ENCODE data around the gene NFIA.

The NFIA gene

DNA sequence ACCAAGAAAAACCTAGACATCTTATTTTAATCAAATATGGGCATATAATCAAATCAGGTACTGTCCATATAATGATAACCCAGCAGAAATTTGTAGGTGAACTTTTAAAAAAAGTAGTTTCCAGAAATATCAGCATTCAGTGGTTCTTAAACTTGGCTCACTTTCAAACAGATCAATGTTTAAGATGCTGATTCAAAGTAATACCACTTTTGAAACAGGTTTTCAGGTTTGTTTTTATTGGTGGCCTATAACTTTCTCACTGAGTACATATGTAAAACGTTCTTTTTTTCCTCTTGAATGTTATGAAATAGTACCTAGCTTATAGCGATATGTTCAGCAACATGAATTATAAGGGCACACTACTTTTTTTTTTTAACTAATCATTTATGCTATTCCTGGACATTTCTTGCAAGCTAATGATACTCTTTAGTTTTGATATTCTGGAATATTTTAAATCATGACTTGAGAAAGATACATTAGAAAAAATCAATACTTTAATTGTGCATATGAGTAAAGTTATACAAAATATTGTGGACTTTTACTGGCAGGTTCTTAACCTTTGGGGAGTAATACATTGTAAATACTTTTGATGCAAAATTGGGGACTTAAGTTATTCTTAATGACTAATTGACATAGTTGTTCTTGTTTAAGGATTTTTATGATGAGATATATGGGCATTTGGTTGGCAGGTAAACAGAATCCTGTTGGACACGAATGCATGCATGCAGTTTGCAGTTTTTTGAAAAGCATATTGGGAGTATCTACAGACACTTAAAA lies 3.0 kb downstream of the NFIA start:
- Histone ChIP-seq H3K9me3 (ENCODE audit: control insufficient read depth, low read length) (no peaks in the 10 kb centered on the region), H3K36me3 (ENCODE audit: control insufficient read depth, insufficient read depth, low read length) (no peaks in the 10 kb centered on the region), H3K4me3 (ENCODE audit: insufficient read depth, low read depth, low read length) (no peak overlapping the region), H3K27ac (ENCODE audit: insufficient read depth, low read depth, low read length, poor library complexity, severe bottlenecking) (no peak overlapping the region), H3K27me3 (ENCODE audit: control insufficient read depth, insufficient read depth, low read length, poor library complexity, severe bottlenecking) (peaks cover 54% of the 10 kb centered on the region), H3K4me1 (ENCODE audit: control insufficient read depth, insufficient read depth, low read length) (peaks cover 8% of the 10 kb centered on the region)
- 90 to 98% methylated on average over 2 to 3 of the region's 3 CpGs for WGBS, 2 experiments

- H3K36me3 ChIP-seq (ENCODE audit: control insufficient read depth, insufficient read depth, low read length), result no peaks in the 10 kb centered on the region
- peaks cover 6% of the 10 kb centered on the region for H3K4me1 ChIP-seq (ENCODE audit: control insufficient read depth, insufficient read depth, low read length)
- no peaks in the 10 kb centered on the region for H3K9me3 ChIP-seq (ENCODE audit: control insufficient read depth, low read length)
- no peak overlapping the region for H3K4me3 ChIP-seq (ENCODE audit: insufficient read depth, low read depth, low read length)
- peaks cover 49% of the 10 kb centered on the region for H3K27me3 ChIP-seq (ENCODE audit: control insufficient read depth, insufficient read depth, low read length, poor library complexity, severe bottlenecking)
- H3K27ac ChIP-seq (ENCODE audit: insufficient read depth, low read depth, low read length, poor library complexity, severe bottlenecking), result no peak overlapping the region
- 85 to 92% methylated on average over 4 of the region's 4 CpGs for WGBS, 2 experiments
These were observed 3.8 kb downstream of the NFIA start for GRCh38 chr1:61085983-61086644.

DNA sequence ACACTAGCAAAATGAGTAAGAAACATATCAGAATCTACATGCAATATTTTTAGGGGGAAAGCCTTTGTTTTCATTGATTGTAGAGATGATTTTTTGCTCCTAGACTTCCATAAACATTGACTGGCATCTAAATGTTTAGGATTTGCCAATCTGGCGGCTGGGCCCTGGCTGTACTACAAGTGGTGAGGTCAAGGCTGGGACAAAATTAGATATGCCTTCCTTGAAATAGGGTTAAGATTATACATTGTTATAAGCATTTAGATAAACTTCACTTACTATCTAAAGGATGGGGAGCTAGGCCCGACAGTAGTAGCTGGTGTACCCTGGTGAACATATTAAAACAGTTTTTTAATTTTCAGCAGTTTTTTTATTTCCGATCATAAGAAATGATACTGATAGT lies 5.2 kb downstream of the NFIA start:
- no peak overlapping the region for H3K27ac ChIP-seq (ENCODE audit: insufficient read depth, low read depth, low read length, poor library complexity, severe bottlenecking)
- H3K4me3 ChIP-seq (ENCODE audit: insufficient read depth, low read depth, low read length), result no peak overlapping the region
- H3K27me3 ChIP-seq (ENCODE audit: control insufficient read depth, insufficient read depth, low read length, poor library complexity, severe bottlenecking), result peaks cover 36% of the 10 kb centered on the region
- 94 to 100% methylated on average over 1 to 3 of the region's 3 CpGs for WGBS, 2 experiments
- H3K9me3 ChIP-seq (ENCODE audit: control insufficient read depth, low read length), result no peaks in the 10 kb centered on the region
- no peaks in the 10 kb centered on the region for H3K36me3 ChIP-seq (ENCODE audit: control insufficient read depth, insufficient read depth, low read length)
- peaks cover 5% of the 10 kb centered on the region for H3K4me1 ChIP-seq (ENCODE audit: control insufficient read depth, insufficient read depth, low read length)

DNA sequence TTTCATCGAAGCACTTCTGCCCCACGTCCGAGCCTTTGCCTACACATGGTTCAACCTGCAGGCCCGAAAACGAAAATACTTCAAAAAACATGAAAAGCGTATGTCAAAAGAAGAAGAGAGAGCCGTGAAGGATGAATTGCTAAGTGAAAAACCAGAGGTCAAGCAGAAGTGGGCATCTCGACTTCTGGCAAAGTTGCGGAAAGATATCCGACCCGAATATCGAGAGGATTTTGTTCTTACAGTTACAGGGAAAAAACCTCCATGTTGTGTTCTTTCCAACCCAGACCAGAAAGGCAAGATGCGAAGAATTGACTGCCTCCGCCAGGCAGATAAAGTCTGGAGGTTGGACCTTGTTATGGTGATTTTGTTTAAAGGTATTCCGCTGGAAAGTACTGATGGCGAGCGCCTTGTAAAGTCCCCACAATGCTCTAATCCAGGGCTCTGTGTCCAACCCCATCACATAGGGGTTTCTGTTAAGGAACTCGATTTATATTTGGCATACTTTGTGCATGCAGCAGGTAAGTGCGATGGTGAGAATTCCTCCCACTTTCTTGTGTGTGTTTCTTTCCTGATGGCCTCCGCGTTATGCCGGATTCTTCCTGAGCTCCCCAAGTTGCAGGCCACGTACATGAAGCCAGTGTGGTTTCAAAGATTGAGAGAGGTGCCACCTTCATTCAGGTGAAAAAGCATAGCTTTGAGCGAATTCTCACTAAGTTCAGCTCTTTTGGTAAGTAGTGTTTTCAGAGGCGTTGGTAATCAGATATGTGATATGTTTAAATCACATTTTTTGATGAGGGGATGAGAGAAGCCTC lies 6.0 kb downstream of the NFIA start:
- H3K36me3 ChIP-seq (ENCODE audit: control insufficient read depth, insufficient read depth, low read length), result no peaks in the 10 kb centered on the region
- WGBS, 2 experiments, result 91 to 94% methylated on average over 25 of the region's 25 CpGs
- no peak overlapping the region for H3K27ac ChIP-seq (ENCODE audit: insufficient read depth, low read depth, low read length, poor library complexity, severe bottlenecking)
- H3K9me3 ChIP-seq (ENCODE audit: control insufficient read depth, low read length), result no peaks in the 10 kb centered on the region
- H3K4me1 ChIP-seq (ENCODE audit: control insufficient read depth, insufficient read depth, low read length), result peaks cover 5% of the 10 kb centered on the region
- peaks cover 28% of the 10 kb centered on the region for H3K27me3 ChIP-seq (ENCODE audit: control insufficient read depth, insufficient read depth, low read length, poor library complexity, severe bottlenecking)
- H3K4me3 ChIP-seq (ENCODE audit: insufficient read depth, low read depth, low read length), result no peak overlapping the region

DNA sequence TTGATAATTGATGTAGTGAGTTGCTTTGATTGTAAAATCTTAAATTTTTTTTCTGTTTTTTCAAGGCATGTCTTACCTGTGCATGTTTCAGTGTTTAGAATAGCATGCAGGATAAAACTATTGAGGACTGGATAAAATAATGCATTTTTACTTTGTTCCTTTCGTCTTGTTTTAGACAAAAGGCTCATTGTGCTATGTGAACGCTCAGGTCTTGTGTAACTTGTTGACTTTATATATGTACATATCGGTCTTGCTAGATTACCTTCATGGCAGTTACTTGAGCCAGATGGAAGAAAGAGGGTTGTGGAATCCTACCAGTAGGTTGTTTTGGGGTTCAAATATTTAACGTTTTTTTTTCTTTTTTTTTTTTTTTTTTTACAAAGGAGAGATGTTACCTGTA lies 7.0 kb downstream of the NFIA start:
- Histone ChIP-seq H3K9me3 (ENCODE audit: control insufficient read depth, low read length) (no peaks in the 10 kb centered on the region), H3K36me3 (ENCODE audit: control insufficient read depth, insufficient read depth, low read length) (no peaks in the 10 kb centered on the region), H3K4me3 (ENCODE audit: insufficient read depth, low read depth, low read length) (no peak overlapping the region), H3K27me3 (ENCODE audit: control insufficient read depth, insufficient read depth, low read length, poor library complexity, severe bottlenecking) (peaks cover 19% of the 10 kb centered on the region), H3K27ac (ENCODE audit: insufficient read depth, low read depth, low read length, poor library complexity, severe bottlenecking) (no peak overlapping the region), H3K4me1 (ENCODE audit: control insufficient read depth, insufficient read depth, low read length) (peaks cover 5% of the 10 kb centered on the region)
- WGBS, 2 experiments, result 93 to 97% methylated on average over 3 of the region's 4 CpGs

DNA sequence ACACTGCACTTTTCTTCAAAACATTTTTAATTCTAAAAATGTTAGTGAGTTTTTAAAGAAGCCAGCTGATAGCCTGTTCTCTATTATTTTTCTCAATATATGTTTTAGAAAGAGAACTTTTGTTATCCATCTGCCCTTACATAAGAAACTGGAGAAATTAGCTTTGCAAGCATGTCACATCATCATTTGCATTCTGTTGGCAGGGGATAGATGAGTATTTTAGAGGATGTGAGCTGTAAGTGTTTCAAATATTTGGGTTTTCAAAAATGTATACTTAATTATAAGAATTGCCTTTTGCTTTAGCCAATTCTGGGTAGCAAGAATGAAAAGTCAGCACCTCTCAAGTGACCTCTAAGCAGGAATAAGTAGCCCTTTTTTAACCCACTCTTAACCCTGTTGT lies 7.4 kb downstream of the NFIA start:
- peaks cover 5% of the 10 kb centered on the region for H3K4me1 ChIP-seq (ENCODE audit: control insufficient read depth, insufficient read depth, low read length)
- H3K36me3 ChIP-seq (ENCODE audit: control insufficient read depth, insufficient read depth, low read length), result no peaks in the 10 kb centered on the region
- H3K9me3 ChIP-seq (ENCODE audit: control insufficient read depth, low read length), result no peaks in the 10 kb centered on the region
- no peak overlapping the region for H3K27ac ChIP-seq (ENCODE audit: insufficient read depth, low read depth, low read length, poor library complexity, severe bottlenecking)
- no peak overlapping the region for H3K4me3 ChIP-seq (ENCODE audit: insufficient read depth, low read depth, low read length)
- peaks cover 15% of the 10 kb centered on the region for H3K27me3 ChIP-seq (ENCODE audit: control insufficient read depth, insufficient read depth, low read length, poor library complexity, severe bottlenecking)

GRCh38 chr1:61090546-61091202 lies 8.3 kb downstream of the NFIA start:
- 96 to 97% methylated on average over 9 of the region's 9 CpGs for WGBS, 2 experiments
- Histone ChIP-seq H3K4me3 (ENCODE audit: insufficient read depth, low read depth, low read length) (no peak overlapping the region), H3K27me3 (ENCODE audit: control insufficient read depth, insufficient read depth, low read length, poor library complexity, severe bottlenecking) (peaks cover 9% of the 10 kb centered on the region), H3K4me1 (ENCODE audit: control insufficient read depth, insufficient read depth, low read length) (peaks cover 5% of the 10 kb centered on the region), H3K36me3 (ENCODE audit: control insufficient read depth, insufficient read depth, low read length) (no peaks in the 10 kb centered on the region), H3K27ac (ENCODE audit: insufficient read depth, low read depth, low read length, poor library complexity, severe bottlenecking) (no peak overlapping the region), H3K9me3 (ENCODE audit: control insufficient read depth, low read length) (no peaks in the 10 kb centered on the region)

- H3K27me3 ChIP-seq (ENCODE audit: control insufficient read depth, insufficient read depth, low read length, poor library complexity, severe bottlenecking), result peaks cover 9% of the 10 kb centered on the region
- H3K4me1 ChIP-seq (ENCODE audit: control insufficient read depth, insufficient read depth, low read length), result peaks cover 5% of the 10 kb centered on the region
- H3K27ac ChIP-seq (ENCODE audit: insufficient read depth, low read depth, low read length, poor library complexity, severe bottlenecking), result no peak overlapping the region
- H3K36me3 ChIP-seq (ENCODE audit: control insufficient read depth, insufficient read depth, low read length), result no peaks in the 10 kb centered on the region
- no peak overlapping the region for H3K4me3 ChIP-seq (ENCODE audit: insufficient read depth, low read depth, low read length)
- 65 to 67% methylated on average over 3 of the region's 3 CpGs for WGBS, 2 experiments
- H3K9me3 ChIP-seq (ENCODE audit: control insufficient read depth, low read length), result no peaks in the 10 kb centered on the region
These were observed 9.1 kb downstream of the NFIA start for GRCh38 chr1:61091455-61091854.

- Histone ChIP-seq H3K27ac (ENCODE audit: insufficient read depth, low read depth, low read length, poor library complexity, severe bottlenecking) (no peak overlapping the region), H3K9me3 (ENCODE audit: control insufficient read depth, low read length) (no peaks in the 10 kb centered on the region), H3K4me1 (ENCODE audit: control insufficient read depth, insufficient read depth, low read length) (peaks cover 5% of the 10 kb centered on the region), H3K36me3 (ENCODE audit: control insufficient read depth, insufficient read depth, low read length) (no peaks in the 10 kb centered on the region), H3K4me3 (ENCODE audit: insufficient read depth, low read depth, low read length) (no peak overlapping the region), H3K27me3 (ENCODE audit: control insufficient read depth, insufficient read depth, low read length, poor library complexity, severe bottlenecking) (peaks cover 9% of the 10 kb centered on the region)
- 93 to 99% methylated on average over 5 of the region's 5 CpGs for WGBS, 2 experiments
These were observed 10.3 kb downstream of the NFIA start for GRCh38 chr1:61092642-61093041.

All from ectodermal cell (in vitro differentiated cells).